ENCODE results near the gene SLC9A6. TPM values are rescaled to one million over a fixed set of nuclear protein-coding genes. Genes with fewer than 3 reads are reported as not detected.
"Not testable (repeated sequence)": the region's sequence is repeated elsewhere in the genome, so short reads cannot be mapped to it uniquely, and the experiment has no call there.

The SLC9A6 gene
- total RNA-seq, 1 donor from 2014 or later = 14.0 TPM

- DNase-seq (ENCODE audit: low spot score) = no peak
Observed at GRCh38 chrX:136029766-136030165, 44.5 kb downstream of the SLC9A6 start.

DNA sequence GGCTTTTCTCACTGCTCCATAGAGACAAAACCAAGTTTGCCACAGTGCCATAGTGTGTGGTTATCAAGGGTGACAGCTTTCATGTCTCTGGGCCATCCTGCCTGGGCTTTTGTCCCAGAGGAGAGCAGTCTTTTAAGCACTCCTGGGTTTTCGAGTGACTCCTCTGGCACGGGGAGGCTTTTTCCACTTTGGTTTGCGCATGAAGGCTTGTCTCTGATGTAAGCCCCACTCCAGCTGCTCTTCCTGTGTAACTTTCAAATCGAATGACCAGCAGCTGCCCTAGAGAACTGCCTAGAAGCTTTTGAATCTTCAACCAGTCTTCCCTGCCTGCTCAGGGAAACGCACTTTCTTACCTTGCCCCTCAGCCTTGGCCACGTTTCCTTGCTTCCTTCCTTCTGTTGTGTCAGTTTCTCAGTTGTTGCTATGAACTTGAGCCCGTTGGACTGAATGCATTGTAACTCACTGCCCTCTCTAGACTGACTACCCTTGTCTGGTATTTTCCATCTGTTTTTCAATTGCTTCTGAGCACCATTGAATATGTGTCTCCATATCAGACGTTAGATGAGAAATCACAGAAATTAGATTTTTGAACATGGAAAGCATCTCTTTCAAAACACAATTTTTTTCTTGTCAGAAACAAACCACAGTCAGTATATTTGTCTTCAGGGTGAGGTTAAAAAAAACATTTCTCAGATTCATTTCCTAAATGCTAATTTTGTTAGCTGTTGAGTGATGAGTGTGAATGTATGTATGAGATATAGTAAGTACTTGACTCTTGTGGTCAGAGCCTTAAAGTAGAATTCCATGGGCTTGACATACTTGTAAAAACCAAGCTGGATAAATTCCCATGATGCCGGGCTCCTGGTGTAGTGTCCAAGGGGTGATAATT lies 45.3 kb downstream of the SLC9A6 start:
- DNase-seq (ENCODE audit: low spot score) = no peak

DNA sequence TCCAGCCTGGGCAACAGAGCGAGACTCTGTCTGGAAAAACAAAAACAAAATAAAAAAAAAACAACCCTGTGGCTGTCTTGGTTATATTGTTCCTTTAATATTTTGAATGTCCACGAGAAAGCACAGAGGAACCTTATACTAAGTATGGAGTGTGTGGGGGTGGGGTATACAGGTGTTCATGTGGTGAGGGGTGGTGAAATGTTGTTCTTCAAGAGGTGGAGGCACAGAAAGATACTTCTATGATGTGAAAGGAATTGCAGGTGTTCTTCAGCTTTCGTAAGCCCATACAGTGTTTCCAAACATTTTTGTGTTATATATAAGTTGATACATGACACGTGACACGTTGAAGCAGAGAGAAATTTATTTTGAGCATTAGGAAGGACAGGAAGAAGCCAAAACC lies 46.4 kb downstream of the SLC9A6 start:
- DNase-seq (ENCODE audit: low spot score) = no peak

GRCh38 chrX:136032370-136032769 lies 47.1 kb downstream of the SLC9A6 start:
- DNase-seq (ENCODE audit: low spot score) = no peak

- DNase-seq (ENCODE audit: low spot score) = no peak
Observed at GRCh38 chrX:136034668-136035067, 49.4 kb downstream of the SLC9A6 start.

GRCh38 chrX:136035663-136036062 lies 50.4 kb downstream of the SLC9A6 start:
- no peak for DNase-seq (ENCODE audit: low spot score)

DNA sequence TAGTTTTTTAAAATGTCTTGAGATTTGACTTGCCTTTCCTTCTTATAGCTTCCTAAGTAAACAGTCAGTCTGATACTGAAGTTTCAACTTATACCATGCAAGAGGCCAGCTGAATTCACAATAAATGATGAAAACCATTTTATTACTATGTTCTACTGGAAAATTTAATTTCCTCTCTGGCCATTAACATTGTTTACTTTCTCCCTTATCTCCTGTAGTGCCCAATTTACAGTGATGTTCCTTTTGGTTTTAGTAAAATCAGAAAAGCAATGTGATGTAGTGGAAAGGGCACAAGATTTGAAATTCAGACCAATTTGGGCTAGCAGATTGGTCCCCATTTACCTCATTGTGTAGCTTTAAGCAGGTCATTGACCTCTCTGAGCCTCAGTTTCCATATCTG lies 54.2 kb downstream of the SLC9A6 start:
- no peak for DNase-seq (ENCODE audit: low spot score)

GRCh38 chrX:136039968-136040367 lies 54.7 kb downstream of the SLC9A6 start:
- no peak for DNase-seq (ENCODE audit: low spot score)

GRCh38 chrX:136041254-136041812 lies 56.1 kb downstream of the SLC9A6 start:
- DNase-seq (ENCODE audit: low spot score) = no peak

DNA sequence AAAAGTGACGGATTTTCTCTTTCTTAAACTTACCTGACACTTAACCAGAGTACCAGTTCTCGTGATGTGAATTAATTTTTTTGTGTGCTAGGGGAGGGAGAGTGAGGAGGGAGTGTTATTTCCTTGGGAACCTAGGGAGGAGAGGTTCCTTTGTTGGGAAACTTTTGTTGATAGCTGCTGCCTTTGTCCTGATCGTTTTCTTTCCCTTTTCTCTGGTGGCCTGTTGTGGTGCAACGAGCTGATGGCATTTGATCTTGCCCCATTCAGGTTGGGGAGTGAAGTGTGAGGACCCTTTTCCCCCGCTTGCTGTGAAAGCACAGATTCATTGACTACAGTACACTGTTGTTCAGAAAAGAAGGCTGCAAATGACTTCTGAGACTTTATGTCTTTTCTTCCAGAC lies 59.8 kb downstream of the SLC9A6 start:
- DNase-seq (ENCODE audit: low spot score) = no peak

- DNase-seq (ENCODE audit: low spot score) = peak; percentile 76
Observed at GRCh38 chrX:136046295-136047015, 61.2 kb downstream of the SLC9A6 start.

GRCh38 chrX:136047016-136047642 lies 61.9 kb downstream of the SLC9A6 start:
- no peak for DNase-seq (ENCODE audit: low spot score)

GRCh38 chrX:136047969-136048368 lies 62.7 kb downstream of the SLC9A6 start:
- DNase-seq (ENCODE audit: low spot score) = no peak

- DNase-seq (ENCODE audit: low spot score) = no peak
Observed at GRCh38 chrX:136048446-136048845, 63.2 kb downstream of the SLC9A6 start.

- no peak for DNase-seq (ENCODE audit: low spot score)
Observed at GRCh38 chrX:136049608-136050007, 64.4 kb downstream of the SLC9A6 start.

DNA sequence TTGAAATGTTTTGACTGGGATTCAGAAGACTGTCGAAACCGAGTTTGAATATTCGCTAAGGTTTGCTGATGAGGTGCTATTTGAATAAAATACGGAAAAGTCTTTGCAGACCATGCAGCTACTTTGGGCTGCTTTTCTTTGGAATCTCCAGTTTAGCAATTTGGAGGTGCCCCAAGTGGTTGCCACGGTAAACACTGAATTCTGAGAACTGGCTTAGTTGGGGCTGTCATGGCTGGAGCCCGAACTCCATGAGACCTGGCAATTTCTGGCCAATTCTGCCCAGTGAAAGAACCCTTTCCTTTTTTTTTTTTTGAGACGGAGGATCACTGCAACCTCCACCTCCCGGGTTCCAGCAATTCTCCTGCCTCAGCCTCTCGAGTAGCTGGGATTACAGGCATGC lies 65.6 kb downstream of the SLC9A6 start:
- not testable (repeated sequence) for DNase-seq (ENCODE audit: low spot score)

DNA sequence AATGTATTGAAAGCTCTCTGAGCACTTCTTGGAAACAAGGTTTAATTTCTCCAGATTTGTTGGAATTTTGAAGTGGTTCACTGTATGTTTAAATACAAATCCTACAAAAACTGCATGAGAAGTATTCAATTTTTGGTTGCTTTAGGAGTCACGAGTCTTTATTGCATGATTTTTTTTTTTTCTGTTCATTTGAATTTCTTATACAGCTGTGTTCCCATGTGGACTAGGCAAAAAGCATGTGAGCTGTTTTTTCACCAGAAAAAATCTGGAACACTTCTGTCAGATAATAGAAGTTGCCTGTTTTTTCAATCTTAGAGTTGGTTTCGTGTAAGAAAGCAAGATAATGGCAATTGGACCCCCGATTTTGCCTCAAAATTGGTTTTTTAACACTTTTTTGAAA lies 66.4 kb downstream of the SLC9A6 start:
- DNase-seq (ENCODE audit: low spot score) = no peak

DNA sequence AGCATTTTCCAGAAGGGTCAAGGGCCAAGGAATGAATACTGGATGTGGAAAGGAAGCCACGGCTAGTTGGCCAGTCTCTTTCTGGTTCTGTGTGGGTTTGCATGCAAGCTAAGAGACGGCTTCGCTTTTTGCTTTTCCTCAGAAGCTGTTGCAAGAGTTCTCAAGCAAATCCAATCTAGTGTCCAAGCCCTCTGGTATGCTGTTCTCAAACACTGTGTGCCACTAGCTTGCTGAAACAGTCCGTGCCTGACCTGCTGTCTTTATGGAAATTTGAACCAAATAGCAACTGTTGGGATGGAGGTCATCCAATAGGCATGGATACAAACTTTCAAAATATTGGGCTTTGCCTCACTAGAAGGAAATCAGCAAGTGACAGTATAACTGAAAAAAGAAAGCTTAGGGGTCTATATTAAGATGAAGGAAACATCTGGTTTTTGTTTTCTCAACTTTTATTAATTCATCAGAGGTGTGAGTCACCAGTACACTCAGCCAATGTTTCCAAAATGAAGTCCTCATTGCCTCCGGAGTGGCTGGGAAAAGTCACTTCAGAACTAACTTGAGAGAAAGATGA lies 70.5 kb downstream of the SLC9A6 start:
- DNase-seq (ENCODE audit: low spot score) = no peak

DNA sequence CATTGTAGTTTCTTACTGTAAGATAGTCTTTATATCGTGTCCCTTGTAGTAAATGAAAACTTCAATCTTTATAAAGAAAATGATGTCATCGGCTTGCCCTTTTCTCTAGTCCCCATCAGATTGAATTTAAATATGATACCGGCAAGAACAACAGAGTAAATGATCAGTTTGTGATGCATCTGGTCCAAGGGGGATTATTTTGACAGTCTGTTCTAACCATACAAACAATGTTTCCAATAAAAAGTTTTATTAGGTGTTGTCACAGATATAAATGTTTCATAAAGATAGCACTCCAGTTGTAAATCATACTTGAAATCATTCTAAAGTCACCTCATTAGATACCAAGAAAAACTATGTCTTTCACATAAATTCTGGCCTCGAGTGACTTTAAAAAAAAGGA lies 72.3 kb downstream of the SLC9A6 start:
- no peak for DNase-seq (ENCODE audit: low spot score)

DNA sequence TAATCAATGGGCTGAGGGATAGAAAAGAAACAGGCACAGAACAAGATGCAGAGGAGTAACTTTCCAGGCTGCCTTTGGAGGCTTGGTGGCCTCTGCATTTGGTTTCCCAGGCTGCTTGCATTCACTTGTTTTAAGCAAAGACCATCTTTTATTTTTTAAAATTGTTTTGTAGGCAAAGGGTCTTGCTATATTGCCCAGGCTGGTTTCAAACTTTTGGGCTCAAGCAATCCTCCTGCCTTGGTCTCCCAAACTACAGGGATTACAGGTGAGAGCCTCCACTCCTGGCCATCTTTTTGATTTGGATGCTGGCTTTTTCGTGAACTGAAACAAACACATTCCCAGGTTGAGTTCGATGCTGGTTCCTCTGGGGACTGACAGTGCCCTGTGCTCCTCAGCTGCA lies 74.1 kb downstream of the SLC9A6 start:
- no peak for DNase-seq (ENCODE audit: low spot score)

GRCh38 chrX:136061286-136061685 lies 76.1 kb downstream of the SLC9A6 start:
- no peak for DNase-seq (ENCODE audit: low spot score)

- DNase-seq (ENCODE audit: low spot score) = no peak
Observed at GRCh38 chrX:136061696-136062095, 76.5 kb downstream of the SLC9A6 start.

Measured in umbilical cord (tissue), 2 donors.